H1 (cell line): ENCODE measurements around the gene ZBTB34. TPM values are rescaled to one million over a fixed set of nuclear protein-coding genes. Genes with fewer than 3 reads are reported as not detected.

Experiments
- CTCF ChIA-PET: fragments of 300-600 bp; sonication (Branson Sonifier 250); formaldehyde crosslinking; loops from one replicate; lab custom pipeline; 2021; ENCODE audit not compliant: partially characterized antibody; lab: Charles Lee
- POLR2A ChIA-PET: fragments of 300-600 bp; sonication (Branson Sonifier 250); formaldehyde crosslinking; loops from one replicate; lab custom pipeline; 2021; ENCODE audit warnings: inconsistent platforms; ENCODE audit not compliant: partially characterized antibody; lab: Charles Lee
- DNase-seq, 2 experiments: peaks; one replicate each; pipeline versions ENCODE4 v3.0.0 to v3.0.0-alpha.2; 2010 to 2022; ENCODE audit warnings: low spot score in 2 of 2, low read depth in 1 of 2, mixed read lengths in 1 of 2
- FAIRE-seq: peaks from 2 replicates; lab custom pipeline; 2011; peaks lifted over from hg19 to GRCh38; lab: Jason Lieb, UNC
- H2AFZ ChIP-seq: 2 replicates; pipeline ENCODE4 v1.8.1; 2012; ENCODE audit warnings: low read length, inconsistent platforms
- H2AK5ac ChIP-seq: 2 replicates; pipeline ENCODE4 v1.6.1; 2013; ENCODE audit warnings: low read depth, low read length
- H2BK120ac ChIP-seq: replicated peaks from 2 replicates; pipeline ENCODE3; 2013; ENCODE audit warnings: low read depth, low read length, inconsistent platforms
- H2BK12ac ChIP-seq: 2 replicates; pipeline ENCODE4 v1.6.1; 2013; ENCODE audit warnings: low read depth, low read length
- H2BK15ac ChIP-seq: 2 replicates; pipeline ENCODE4 v1.6.1; 2013; ENCODE audit warnings: low read length
- H2BK20ac ChIP-seq: 2 replicates; pipeline ENCODE4 v1.6.1; 2013; ENCODE audit warnings: low read length
- H2BK5ac ChIP-seq: 2 replicates; pipeline ENCODE4 v1.6.1; 2013; ENCODE audit warnings: low read depth, low read length
- H3K14ac ChIP-seq: 2 replicates; pipeline ENCODE4 v1.6.1; 2013; ENCODE audit warnings: inconsistent platforms; ENCODE audit not compliant: insufficient read length
- H3K18ac ChIP-seq: 2 replicates; pipeline ENCODE4 v1.6.1; 2013; ENCODE audit warnings: low read length; ENCODE audit errors: extremely low read depth
- H3K23ac ChIP-seq: 2 replicates; pipeline ENCODE4 v1.6.1; 2013; ENCODE audit warnings: inconsistent platforms; ENCODE audit not compliant: insufficient read length
- H3K23me2 ChIP-seq: 2 replicates; pipeline ENCODE4 v1.6.1; 2013; ENCODE audit warnings: low read depth, low read length
- H3K27ac ChIP-seq: 2 replicates; pipeline ENCODE4 v1.6.1; 2011; ENCODE audit warnings: low read depth, low read length, inconsistent platforms
- H3K27me3 ChIP-seq, 4 experiments: replicated peaks in 1 of 4; 1 replicate in 1 of 4; 2 replicates in 3 of 4; pipeline versions ENCODE4 v1.6.1 to v1.8.1; 2011 to 2013; ENCODE audit warnings: low read length in 3 of 4, mild to moderate bottlenecking in 3 of 4, inconsistent platforms in 2 of 4, mixed read lengths in 2 of 4, moderate library complexity in 1 of 4; ENCODE audit not compliant: control insufficient read depth in 3 of 4, insufficient read depth in 3 of 4; ENCODE audit errors: extremely low read depth in 1 of 4
- H3K36me3 ChIP-seq, 4 experiments: 2 replicates each; pipeline versions ENCODE4 v1.6.1 to v1.8.1; 2011 to 2013; ENCODE audit warnings: mild to moderate bottlenecking in 4 of 4, low read length in 3 of 4, moderate library complexity in 2 of 4, control low read depth in 1 of 4, inconsistent platforms in 1 of 4; ENCODE audit not compliant: insufficient read depth in 4 of 4, control insufficient read depth in 2 of 4
- H3K4ac ChIP-seq: replicated peaks from 2 replicates; pipeline ENCODE3; 2013; ENCODE audit warnings: low read length, low read depth, mixed read lengths, inconsistent platforms; ENCODE audit not compliant: insufficient read length
- H3K4me1 ChIP-seq, 4 experiments: replicated peaks in 1 of 4; 1 replicate in 1 of 4; 2 replicates in 3 of 4; pipeline versions ENCODE4 v1.6.1 to v1.8.1; 2011 to 2013; ENCODE audit warnings: low read length in 3 of 4, inconsistent platforms in 2 of 4, mixed read lengths in 1 of 4; ENCODE audit not compliant: insufficient read depth in 4 of 4, control insufficient read depth in 3 of 4
- H3K4me2 ChIP-seq, 2 experiments: 2 replicates each; pipeline versions ENCODE4 v1.6.1 to v1.8.1; 2011 to 2013; ENCODE audit warnings: low read depth in 2 of 2, low read length in 2 of 2, control low read depth in 1 of 2, inconsistent platforms in 1 of 2, mild to moderate bottlenecking in 1 of 2; ENCODE audit not compliant: insufficient read depth in 1 of 2
- H3K4me3 ChIP-seq, 4 experiments: fragments of 200-600, 300-600 bp in 1 of 4; sonication (generic), shearing (Covaris generic), sonication (Bioruptor Twin) in 1 of 4; 2 replicates each; pipeline versions ENCODE4 v1.5.1 to v1.8.1; 2011 to 2016; ENCODE audit warnings: low read length in 4 of 4, low read depth in 3 of 4, control low read depth in 2 of 4, inconsistent platforms in 2 of 4, mild to moderate bottlenecking in 2 of 4, mixed read lengths in 1 of 4, moderate library complexity in 1 of 4; ENCODE audit not compliant: insufficient read depth in 2 of 4; ENCODE audit errors: extremely low read depth in 1 of 4
- H3K56ac ChIP-seq: replicated peaks from 2 replicates; pipeline ENCODE3; 2013; ENCODE audit warnings: low read depth, mild to moderate bottlenecking, mixed read lengths, low read length, inconsistent platforms; ENCODE audit not compliant: insufficient read length
- H3K79me1 ChIP-seq: 2 replicates; pipeline ENCODE4 v1.6.1; 2013; ENCODE audit warnings: low read depth, low read length, control low read depth
- H3K79me2 ChIP-seq, 2 experiments: 2 replicates each; pipeline versions ENCODE4 v1.6.1 to v1.8.1; 2012 to 2013; ENCODE audit warnings: low read length in 2 of 2, mild to moderate bottlenecking in 2 of 2, inconsistent platforms in 1 of 2; ENCODE audit not compliant: insufficient read depth in 2 of 2, control insufficient read depth in 1 of 2
- H3K9ac ChIP-seq, 4 experiments: replicated peaks in 1 of 4; 1 replicate in 1 of 4; 2 replicates in 3 of 4; pipeline versions ENCODE4 v1.6.1 to v1.8.1; 2011 to 2013; ENCODE audit warnings: low read depth in 3 of 4, low read length in 3 of 4, control low read depth in 2 of 4, mild to moderate bottlenecking in 2 of 4, moderate library complexity in 2 of 4, inconsistent platforms in 1 of 4; ENCODE audit errors: extremely low read depth in 1 of 4
- H3K9me3 ChIP-seq, 2 experiments: 2 replicates each; pipeline versions ENCODE4 v1.6.1 to v1.8.1; 2012 to 2013; ENCODE audit warnings: mild to moderate bottlenecking in 2 of 2, moderate library complexity in 2 of 2, control low read depth in 1 of 2, inconsistent platforms in 1 of 2, low read depth in 1 of 2, low read length in 1 of 2, mixed read lengths in 1 of 2; ENCODE audit not compliant: insufficient read depth in 2 of 2
- H4K20me1 ChIP-seq, 2 experiments: replicated peaks in 1 of 2; 2 replicates each; pipeline versions ENCODE3 to v1.8.1; 2011 to 2013; ENCODE audit warnings: inconsistent platforms in 2 of 2, low read length in 2 of 2, mild to moderate bottlenecking in 1 of 2; ENCODE audit not compliant: insufficient read depth in 2 of 2, control insufficient read depth in 1 of 2
- H4K5ac ChIP-seq: 2 replicates; pipeline ENCODE4 v1.6.1; 2013; ENCODE audit warnings: low read length, low read depth, mixed read lengths, inconsistent platforms; ENCODE audit not compliant: insufficient read length
- H4K8ac ChIP-seq: 2 replicates; pipeline ENCODE4 v1.8.0; 2013; ENCODE audit warnings: mild to moderate bottlenecking, moderate library complexity, low read length, inconsistent platforms; ENCODE audit not compliant: insufficient read depth; ENCODE audit errors: extremely low read depth
- H4K91ac ChIP-seq: replicated peaks from 2 replicates; pipeline ENCODE3; 2013; ENCODE audit warnings: low read length, mixed read lengths, inconsistent platforms; ENCODE audit not compliant: insufficient read length
- ATF2 ChIP-seq: IDR thresholded peaks from 2 replicates; pipeline ENCODE4 v1.6.1; 2012; ENCODE audit warnings: low read length, inconsistent platforms
- EGR1 ChIP-seq: IDR thresholded peaks from 2 replicates; pipeline ENCODE4 v1.6.1; 2011; ENCODE audit warnings: low read depth, low read length, borderline replicate concordance
- GTF2F1 ChIP-seq: IDR thresholded peaks from 2 replicates; pipeline ENCODE4 v1.6.1; 2012; ENCODE audit warnings: low read depth, low read length, improper control_type of control experiment, borderline replicate concordance
- MAFK ChIP-seq: IDR thresholded peaks from 2 replicates; pipeline ENCODE4 v1.6.1; 2012; ENCODE audit warnings: low read depth, mild to moderate bottlenecking, improper control_type of control experiment, low read length
- NRF1 ChIP-seq: IDR thresholded peaks from 2 replicates; pipeline ENCODE4 v1.6.1; 2011; ENCODE audit warnings: mild to moderate bottlenecking, low read depth, low read length, improper control_type of control experiment
- RXRA ChIP-seq: IDR thresholded peaks from 2 replicates; pipeline ENCODE4 v1.6.1; 2011; ENCODE audit warnings: low read depth, mild to moderate bottlenecking, low read length, moderate library complexity; ENCODE audit not compliant: insufficient read depth
- SIN3A ChIP-seq, 2 experiments: IDR thresholded peaks in 1 of 2; conservative IDR thresholded peaks in 1 of 2; 2 replicates each; pipeline ENCODE4 v1.6.1; 2011 to 2012; ENCODE audit warnings: low read length in 2 of 2, improper control_type of control experiment in 1 of 2, low read depth in 1 of 2, mild to moderate bottlenecking in 1 of 2
- SRF ChIP-seq: IDR thresholded peaks from 2 replicates; pipeline ENCODE4 v1.6.1; 2011; ENCODE audit warnings: mild to moderate bottlenecking, low read depth, low read length, moderate library complexity
- YY1 ChIP-seq: IDR thresholded peaks from 2 replicates; pipeline ENCODE4 v1.6.1; 2011; ENCODE audit warnings: low read depth, mild to moderate bottlenecking, low read length
- WGBS, 2 experiments: shearing (Covaris generic) in 1 of 2; methylation state at CpG; one replicate each; pipeline versions ENCODE4 v1.1.6 to v1.1.7; 2013 to 2015; ENCODE audit warnings: low lambda C conversion rate in 2 of 2, mixed read lengths in 2 of 2, inconsistent platforms in 1 of 2, low coverage in 1 of 2, missing lambda C conversion rate in 1 of 2; ENCODE audit not compliant: insufficient replicate concordance in 2 of 2, insufficient coverage in 1 of 2, insufficient read length in 1 of 2; ENCODE audit errors: extremely low coverage in 1 of 2, missing lambda C conversion rate in 1 of 2; 5-methylcytosine and 5-hydroxymethylcytosine counted together
- polyA plus RNA-seq, 7 experiments: library from polyadenylated mRNA; depleted of rRNA in 3 of 7; stranded (reverse) in 5 of 7; unstranded in 2 of 7; fragments of >200 nt in 5 of 7; fragments of 200-250 nt in 2 of 7; gene quantifications; 1 replicate in 5 of 7; 2 replicates in 1 of 7; 4 replicates in 1 of 7; pipeline versions ENCODE4 v1.2.1 to v1.2.3, GENCODE V29; 2011 to 2013; ENCODE audit warnings: missing spikeins in 2 of 7, mixed read lengths in 2 of 7
- total RNA-seq: library from RNA; stranded (reverse); fragmentation: NEBNext Ultra II Directional; extraction: Animal tissue kit (Norgen Biotek cat#: 25700); gene quantifications from 2 replicates; pipeline ENCODE4 v1.2.1, GENCODE V29; 2021

Gene ZBTB34
- total and polyA plus RNA-seq, 2 of the 8 experiments (the other 6 are each of a cell fraction or from before 2014, with no cell fraction given) = 8.2 to 15.9 TPM

DNA sequence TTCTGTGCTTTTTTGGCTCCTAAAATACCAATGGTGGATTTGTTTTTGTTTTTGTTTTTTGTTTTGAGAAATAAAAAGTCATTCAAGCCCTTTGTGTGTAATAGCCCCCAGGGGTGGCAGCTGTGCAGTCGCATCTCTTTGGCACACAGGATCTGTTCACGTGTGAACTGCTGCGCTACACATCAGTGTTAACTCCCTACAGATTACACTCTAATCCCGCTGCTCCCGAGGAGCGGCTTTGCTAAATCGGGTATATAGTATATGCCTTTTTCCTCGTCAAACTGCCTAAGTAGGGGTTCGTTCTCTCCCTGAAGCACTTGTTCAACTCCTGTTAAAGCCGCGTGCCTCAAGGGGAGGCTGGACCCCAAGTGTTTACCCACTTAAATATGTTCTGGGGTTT lies 22.3 kb downstream of the ZBTB34 start:
- no peak overlapping the region for H2BK5ac ChIP-seq
- no peak overlapping the region for H3K18ac ChIP-seq
- no peak overlapping the region for H2BK15ac ChIP-seq
- no peak overlapping the region for H3K14ac ChIP-seq
- H3K36me3 ChIP-seq = peaks cover 4 to 24% (median 15%) of the 10 kb centered on the region in 4 experiments; a peak in 5 of 8 replicates
- no peak overlapping the region for H4K5ac ChIP-seq
- no peak overlapping the region for H3K23ac ChIP-seq
- H4K8ac ChIP-seq = no peak overlapping the region
- 87% methylated on average over 11 of the region's 11 CpGs; no CpG with 5 or more reads in 1 of the 2 experiments for WGBS, 2 experiments
- H3K4ac ChIP-seq = no peak overlapping the region
- no peak for FAIRE-seq
- peaks cover 6 to 13% (median 10%) of the 10 kb centered on the region in 4 experiments for H3K4me1 ChIP-seq
- no peak overlapping the region for H3K27ac ChIP-seq
- H3K27me3 ChIP-seq = no peaks in the 10 kb centered on the region
- H2BK20ac ChIP-seq = no peak overlapping the region
- H4K91ac ChIP-seq = no peak overlapping the region
- DNase-seq = no peak
- TF ChIP-seq SRF (no peak), RXRA (no peak), MAFK (no peak), YY1 (no peak), NRF1 (no peak), SIN3A (conservative IDR thresholded peaks at IDR 0.05 in 1 of 2, IDR thresholded peaks at IDR 0.05 in 1 of 2; ENCODE audit: low read depth in 1 of 2, low read length in 2 of 2) (no peak), EGR1 (no peak), ATF2 (no peak), GTF2F1 (no peak)
- peaks cover 4% of the 10 kb centered on the region for H3K79me1 ChIP-seq
- no peaks in the 10 kb centered on the region for H3K23me2 ChIP-seq
- no peak overlapping the region for H3K9ac ChIP-seq
- ChIA-PET CTCF (interaction anchor here (1.0 kb wide), 1 partner anchor 383 kb away, joined by 4 read pairs; no protein-coding TSS in a partner anchor), POLR2A (no interaction called here)
- no peaks in the 10 kb centered on the region; a peak in 1 of 4 replicates for H3K79me2 ChIP-seq
- H3K4me2 ChIP-seq = no peak overlapping the region
- H2AFZ ChIP-seq = no peak overlapping the region
- no peak overlapping the region for H3K4me3 ChIP-seq
- peaks cover 2 to 17% of the 10 kb centered on the region in 2 experiments for H4K20me1 ChIP-seq
- no peaks in the 10 kb centered on the region for H3K9me3 ChIP-seq
- H3K56ac ChIP-seq = no peak overlapping the region
- no peak overlapping the region for H2BK120ac ChIP-seq
- no peak overlapping the region for H2BK12ac ChIP-seq
- H2AK5ac ChIP-seq = no peak overlapping the region
